ENCODE data around the gene EXOC3L2.

DNA sequence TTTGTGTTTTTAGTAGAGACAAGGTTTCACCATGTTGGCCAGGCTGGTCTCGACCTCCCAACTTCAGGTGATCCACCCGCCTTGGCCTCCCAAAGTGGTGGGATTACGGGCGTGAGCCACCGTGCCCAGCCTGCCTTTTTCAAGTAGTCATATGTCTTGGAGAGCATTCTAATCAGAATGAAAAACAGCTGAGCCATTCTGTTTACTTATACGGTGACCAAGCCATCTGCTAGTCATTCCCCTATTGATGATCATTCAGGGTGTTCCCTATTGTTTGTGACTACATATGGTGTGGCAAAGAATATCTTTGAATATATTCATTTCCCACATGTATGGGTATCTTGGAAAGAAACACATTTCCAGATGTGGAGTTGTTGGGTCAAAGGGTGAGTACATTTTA lies 49.4 kb downstream of the EXOC3L2 start:
- TF ChIP-seq, protein P1, sequence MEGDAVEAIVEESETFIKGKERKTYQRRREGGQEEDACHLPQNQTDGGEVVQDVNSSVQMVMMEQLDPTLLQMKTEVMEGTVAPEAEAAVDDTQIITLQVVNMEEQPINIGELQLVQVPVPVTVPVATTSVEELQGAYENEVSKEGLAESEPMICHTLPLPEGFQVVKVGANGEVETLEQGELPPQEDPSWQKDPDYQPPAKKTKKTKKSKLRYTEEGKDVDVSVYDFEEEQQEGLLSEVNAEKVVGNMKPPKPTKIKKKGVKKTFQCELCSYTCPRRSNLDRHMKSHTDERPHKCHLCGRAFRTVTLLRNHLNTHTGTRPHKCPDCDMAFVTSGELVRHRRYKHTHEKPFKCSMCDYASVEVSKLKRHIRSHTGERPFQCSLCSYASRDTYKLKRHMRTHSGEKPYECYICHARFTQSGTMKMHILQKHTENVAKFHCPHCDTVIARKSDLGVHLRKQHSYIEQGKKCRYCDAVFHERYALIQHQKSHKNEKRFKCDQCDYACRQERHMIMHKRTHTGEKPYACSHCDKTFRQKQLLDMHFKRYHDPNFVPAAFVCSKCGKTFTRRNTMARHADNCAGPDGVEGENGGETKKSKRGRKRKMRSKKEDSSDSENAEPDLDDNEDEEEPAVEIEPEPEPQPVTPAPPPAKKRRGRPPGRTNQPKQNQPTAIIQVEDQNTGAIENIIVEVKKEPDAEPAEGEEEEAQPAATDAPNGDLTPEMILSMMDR (IDR thresholded peaks at IDR 0.05): no peak
- no peak for TF ChIP-seq POLR2AphosphoS5 (IDR thresholded peaks at IDR 0.05)

Measured in transverse colon (tissue), 4 donors.